Hematopoietic multipotent progenitor cell treated with erythropoietin and hydrocortisone succinate and interleukin-3 and kit ligand, for 8 days (in vitro differentiated cells): ENCODE results near the gene BPIFA3.
"Not testable (repeated sequence)": the region's sequence is repeated elsewhere in the genome, so short reads cannot be mapped to it uniquely, and the experiment has no call there.

Experiments used
- DNase-seq: peaks from one replicate; pipeline ENCODE4 v3.0.0-alpha.2; 2015

BPIFA3 gene

DNA sequence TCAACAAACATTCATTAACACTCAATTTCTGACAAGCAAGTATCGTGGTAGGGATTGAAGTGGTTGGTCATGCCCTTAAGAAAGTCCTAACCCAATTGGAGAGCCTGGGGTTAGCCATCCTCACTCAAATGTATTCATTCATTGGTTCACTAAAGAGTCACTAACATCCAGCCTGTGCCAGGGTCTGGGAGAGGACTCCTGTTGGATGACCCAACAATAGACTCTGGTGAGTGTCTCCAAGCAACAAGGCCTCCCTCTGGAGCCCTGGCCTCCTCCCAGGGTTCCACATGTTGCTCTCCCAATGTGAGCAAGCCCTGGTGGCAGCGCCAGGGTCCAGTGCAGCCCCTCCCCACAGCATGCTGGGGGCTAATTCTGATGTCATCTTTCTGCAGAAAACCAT is at the start of gene BPIFA3:
Gene BPIFA3, plus strand, starts transcription at position 301 of the 400 bp plus-strand sequence. CDS start 185 bp downstream, outside the sequence.
- DNase-seq = no peak

DNA sequence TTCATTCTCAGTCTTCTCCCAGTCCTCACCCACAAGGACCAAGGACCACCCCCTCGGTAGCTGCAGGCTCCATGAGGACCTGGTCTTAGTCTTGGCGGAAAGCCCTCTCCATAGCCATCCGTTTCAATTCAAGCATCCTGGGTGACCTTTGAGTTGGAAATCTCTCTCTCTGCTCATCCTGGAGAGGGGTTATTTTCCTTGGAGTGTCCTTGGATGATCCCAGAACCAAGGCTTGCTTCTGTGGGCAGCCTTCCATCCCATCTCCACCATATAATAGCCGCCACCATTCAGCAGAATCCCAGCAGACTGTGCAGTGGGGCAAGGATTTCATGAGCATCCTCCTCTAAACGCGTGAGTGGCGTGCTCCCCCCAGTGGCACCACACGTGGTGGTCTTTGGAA is 49.3 kb upstream of the BPIFA3 start, which contains the start of gene BPIFA2:
Gene BPIFA2, plus strand, starts transcription at position 301 of the 400 bp plus-strand sequence. CDS start 987 bp downstream, outside the sequence.
- no peak for DNase-seq

DNA sequence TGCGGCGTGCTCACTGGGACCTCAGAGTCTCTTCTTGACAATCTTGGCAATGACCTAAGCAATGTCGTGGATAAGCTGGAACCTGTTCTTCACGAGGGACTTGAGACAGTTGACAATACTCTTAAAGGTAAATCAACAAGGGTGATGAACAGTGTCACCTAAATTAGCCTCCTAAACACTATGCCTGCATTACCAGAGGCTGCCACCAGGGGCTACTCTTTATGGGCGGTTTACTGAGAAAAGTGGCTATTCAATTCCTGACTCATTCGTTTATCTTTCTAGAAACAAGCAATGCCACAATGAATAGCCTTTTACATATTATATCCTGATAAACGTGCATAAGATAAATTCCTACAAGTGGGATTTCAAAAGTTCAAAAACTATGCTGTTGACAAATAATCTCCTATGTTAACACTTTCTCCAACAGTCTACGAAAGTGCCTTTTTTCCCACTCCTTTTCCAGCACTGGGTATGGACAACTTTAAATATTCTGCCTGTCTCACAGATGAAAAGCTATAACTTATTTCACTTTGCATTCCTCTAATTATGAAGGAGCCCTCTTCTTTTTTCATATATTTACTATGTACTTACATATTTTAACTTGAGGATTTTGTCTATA is 47.9 kb upstream of the BPIFA3 start:
- peak; percentile 33 for DNase-seq

- no peak for DNase-seq
Measured at GRCh38 chr20:33172781-33173180, 44.4 kb upstream of the BPIFA3 start.

GRCh38 chr20:33175123-33175522 is 42.0 kb upstream of the BPIFA3 start:
- DNase-seq = no peak

DNA sequence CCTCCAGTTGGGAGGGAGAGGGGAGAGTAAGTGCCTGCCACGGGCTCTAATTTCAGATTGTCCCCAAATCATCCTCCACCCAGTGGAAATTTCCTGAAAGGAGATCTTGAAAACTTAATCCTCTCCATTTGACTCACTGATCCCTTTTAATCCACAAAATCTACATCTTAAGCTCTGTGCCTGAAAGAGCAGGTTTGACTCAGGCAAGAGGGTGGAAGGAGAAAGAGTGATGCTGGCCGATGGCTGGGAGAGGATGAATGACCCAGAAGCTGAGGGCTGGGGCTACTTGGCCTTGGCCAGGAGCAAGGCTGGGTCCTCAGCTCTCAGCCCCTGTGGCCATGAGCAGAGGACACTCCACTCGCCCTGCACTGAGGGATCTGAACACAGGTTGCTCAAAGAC is 41.1 kb upstream of the BPIFA3 start:
- DNase-seq = no peak

- DNase-seq = no peak
Measured at GRCh38 chr20:33177866-33178265, 39.3 kb upstream of the BPIFA3 start.

GRCh38 chr20:33178726-33179125 is 38.4 kb upstream of the BPIFA3 start:
- no peak for DNase-seq

DNA sequence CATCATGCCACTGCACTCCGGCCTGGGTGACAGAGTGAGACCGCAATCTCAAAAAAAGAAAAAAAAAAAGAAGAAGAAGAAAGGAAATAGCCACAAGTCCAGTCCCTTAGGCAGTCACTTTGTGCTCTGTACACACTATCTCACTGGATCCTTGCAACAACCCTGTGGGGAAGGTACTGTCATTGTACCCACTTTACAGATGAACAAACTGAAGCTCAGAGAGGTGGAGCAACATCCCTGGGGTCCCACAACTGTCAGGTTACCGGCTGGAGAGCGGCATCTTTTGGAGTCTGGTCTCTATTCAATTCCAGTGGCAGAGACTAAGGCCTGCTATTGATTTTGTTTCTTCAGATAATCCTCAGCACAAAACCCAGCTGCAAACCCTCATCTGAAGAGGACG is 37.0 kb upstream of the BPIFA3 start:
- no peak for DNase-seq

DNA sequence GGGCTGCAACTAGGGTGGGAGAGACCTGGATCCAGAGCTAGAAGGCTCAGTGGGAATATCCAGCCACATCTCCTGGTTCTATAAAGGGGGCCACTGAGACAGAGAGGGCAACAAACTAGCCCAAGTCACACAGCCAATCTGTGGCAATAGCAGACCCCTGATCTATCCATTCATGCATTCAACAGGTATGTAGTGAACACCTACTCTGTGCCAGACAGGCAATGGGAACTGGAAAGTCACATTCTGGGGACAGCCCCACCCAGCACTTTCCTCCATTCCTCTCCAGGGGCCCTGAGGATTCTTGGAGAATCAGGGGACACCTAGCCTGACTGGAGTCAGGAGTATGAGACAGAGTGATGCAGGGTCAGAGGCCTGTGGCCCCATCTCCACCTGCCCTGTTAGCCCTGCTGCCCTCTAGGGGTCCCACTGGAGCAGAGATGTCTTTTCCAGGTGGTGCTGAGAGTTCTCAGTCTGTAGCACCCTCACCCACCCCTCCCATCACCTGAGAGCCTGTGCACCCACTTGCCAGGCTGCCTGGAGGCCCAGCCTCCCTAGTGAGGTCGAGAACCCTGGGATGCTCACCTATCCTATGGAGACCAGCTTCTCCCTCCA is 35.6 kb upstream of the BPIFA3 start:
- no peak for DNase-seq

DNA sequence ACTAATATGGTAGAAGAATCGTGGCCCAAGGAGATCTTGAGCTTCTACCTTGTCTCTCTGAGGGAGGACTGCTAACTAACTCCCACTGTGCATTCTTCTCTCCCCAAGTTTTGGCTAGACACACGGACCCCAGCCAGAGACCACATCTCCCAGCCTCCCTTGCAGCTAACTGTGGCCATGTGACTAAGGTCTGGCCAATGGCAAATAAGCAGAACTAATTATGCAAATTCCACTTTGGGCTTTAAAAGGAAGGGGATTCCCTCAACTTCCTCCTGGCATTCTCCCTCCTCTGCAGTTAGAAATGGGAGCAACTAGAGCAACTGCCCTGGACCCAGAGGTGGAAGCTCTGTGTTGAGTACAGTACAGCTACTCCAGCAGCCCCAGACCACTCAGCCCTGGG is 33.8 kb upstream of the BPIFA3 start:
- DNase-seq = no peak

- not testable (repeated sequence) for DNase-seq
Measured at GRCh38 chr20:33185031-33185590, 32.0 kb upstream of the BPIFA3 start.

DNA sequence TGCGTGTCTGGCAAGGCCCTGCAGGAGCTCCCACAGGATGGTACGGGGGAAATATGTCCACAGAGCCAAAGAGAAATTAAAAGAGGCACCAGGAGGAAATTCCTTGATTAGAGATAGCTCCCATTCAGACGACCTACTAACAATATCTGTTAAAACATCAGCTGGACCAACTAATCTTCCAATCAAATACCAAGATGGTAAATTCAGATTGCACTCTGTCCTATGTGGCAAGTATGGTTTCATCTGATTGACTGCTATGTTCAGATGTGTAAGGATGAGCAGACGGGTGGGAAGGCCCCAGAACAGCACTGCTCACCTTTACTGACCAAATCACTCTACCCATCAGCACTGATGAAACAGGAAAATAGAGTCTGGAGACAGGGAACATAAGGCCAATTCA is 29.7 kb upstream of the BPIFA3 start:
- no peak for DNase-seq

DNA sequence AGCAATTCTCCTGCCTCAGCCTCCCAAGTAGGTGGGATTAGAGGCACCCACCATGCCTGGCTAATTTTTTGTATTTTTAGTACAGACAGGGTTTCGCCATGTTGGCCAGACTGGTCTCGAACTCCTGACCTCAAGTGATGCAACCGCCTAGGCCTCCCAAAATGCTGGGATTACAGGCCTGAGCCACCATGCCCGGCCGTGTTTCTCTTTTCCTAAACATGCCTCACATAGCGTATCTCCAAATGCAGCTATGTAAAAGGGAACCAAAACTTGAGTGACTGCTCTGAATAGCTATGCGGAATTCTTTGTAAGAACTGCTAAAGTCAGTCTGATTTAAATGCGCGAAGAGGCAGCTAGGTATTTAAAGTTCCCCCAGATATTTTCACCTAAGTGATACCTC is 28.7 kb upstream of the BPIFA3 start:
- no peak for DNase-seq

GRCh38 chr20:33191484-33191883 is 25.7 kb upstream of the BPIFA3 start:
- no peak for DNase-seq

- DNase-seq = no peak
Measured at GRCh38 chr20:33191955-33192354, 25.2 kb upstream of the BPIFA3 start.

DNA sequence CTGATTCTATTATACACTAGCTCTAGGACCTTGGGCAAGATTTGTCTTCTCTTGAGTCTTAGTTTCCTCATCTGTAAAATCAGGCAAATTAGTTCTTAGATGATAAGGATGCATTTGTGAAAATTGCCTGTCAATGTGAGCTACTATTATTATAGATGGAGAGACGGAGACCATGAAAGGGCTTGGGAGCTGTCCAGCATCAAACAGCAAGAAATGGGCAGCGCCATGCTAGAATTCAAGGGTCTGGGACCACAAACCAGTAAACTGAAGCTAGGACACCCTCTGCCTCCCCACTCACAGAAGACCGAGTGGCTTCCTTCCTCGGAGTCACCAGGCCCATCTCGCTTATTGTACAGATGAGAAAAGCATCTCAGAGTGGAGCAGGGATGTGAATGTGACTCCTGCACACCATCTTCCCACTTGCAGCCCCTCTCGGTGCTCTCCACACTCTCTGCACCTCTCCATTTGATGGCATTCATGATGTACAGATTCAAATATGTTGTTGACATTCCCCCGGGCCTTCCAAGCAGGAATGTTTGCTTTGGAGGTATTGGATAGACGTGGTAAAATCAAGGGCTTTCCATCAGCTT is 24.1 kb upstream of the BPIFA3 start:
- DNase-seq = no peak

GRCh38 chr20:33199026-33199425 is 18.1 kb upstream of the BPIFA3 start:
- DNase-seq = no peak

- no peak for DNase-seq
Measured at GRCh38 chr20:33202451-33202850, 14.7 kb upstream of the BPIFA3 start.

DNA sequence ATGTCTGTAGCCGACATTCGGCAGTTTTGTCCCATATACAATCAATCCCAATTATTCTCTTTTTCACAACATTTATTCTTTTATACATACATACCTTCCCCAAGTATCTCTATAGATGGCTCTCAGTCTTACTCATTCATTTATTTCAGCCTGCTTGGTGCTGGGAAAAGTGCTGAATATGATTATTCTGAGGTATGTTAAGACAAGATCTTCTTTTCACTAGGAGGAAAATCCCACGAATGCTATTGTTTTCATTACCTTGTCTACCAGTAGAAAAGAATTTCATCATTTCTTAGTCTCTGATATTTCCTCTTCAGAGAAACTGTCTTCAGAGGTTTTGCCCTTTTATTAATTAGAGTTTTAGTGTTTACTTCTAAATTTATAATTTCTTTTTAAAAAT is 13.7 kb upstream of the BPIFA3 start:
- no peak for DNase-seq

GRCh38 chr20:33209789-33210188 is 7.4 kb upstream of the BPIFA3 start:
- peak; percentile 53 for DNase-seq

GRCh38 chr20:33210371-33210770 is 6.8 kb upstream of the BPIFA3 start:
- DNase-seq = no peak

DNA sequence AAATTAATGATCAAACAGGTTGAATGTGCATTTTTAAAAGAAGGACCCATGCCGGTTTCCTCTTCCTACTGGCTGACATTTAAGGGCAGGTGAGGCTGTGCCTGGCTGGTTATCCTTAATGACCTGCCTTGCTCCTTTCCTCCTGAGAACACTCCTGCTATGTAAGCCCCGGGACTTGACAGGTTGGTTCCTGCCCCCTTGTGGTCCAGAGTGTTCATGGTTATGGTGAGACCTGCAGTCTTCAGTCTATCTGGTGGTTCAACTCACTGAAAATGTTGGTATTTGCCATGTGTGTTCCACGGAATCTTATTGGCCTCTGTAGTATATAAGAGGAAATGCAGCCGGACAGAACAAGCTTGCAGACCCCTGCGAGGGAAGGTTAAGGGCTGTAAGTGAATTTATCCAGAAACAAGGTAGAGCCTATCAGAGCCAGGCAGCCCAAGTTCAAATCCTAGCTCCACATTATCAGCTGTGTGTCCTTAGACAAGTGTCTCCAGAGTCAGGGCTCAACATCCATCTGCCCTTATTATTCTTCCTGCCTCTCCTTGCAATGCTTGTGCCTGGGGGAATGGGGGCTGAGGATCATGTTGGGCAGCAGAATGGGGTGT is 5.2 kb upstream of the BPIFA3 start:
- DNase-seq = peak; percentile 59

DNA sequence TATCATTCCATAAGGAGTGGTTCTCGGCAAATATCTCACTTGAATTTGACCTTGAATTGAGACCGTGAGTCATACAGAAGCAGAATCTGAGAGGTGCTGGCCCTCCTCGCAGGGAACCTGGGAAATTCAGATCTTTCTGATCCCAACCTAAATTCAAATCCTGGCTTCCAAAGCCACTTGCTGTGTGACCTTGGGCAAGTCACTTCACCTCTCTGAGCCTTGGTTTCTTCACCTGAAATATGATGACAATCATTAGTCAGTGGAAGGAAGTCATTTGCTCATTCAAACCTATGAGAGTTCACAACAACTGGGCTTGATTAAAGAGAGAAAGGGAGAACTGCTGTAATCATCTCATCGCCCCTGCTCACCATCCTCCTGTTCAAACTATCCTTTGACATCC is 7.2 kb downstream of the BPIFA3 start:
- DNase-seq = no peak
